Uterus (tissue), 4 donors: ENCODE data around the gene ZNF224. TPM values are rescaled to one million over a fixed set of nuclear protein-coding genes. Genes with fewer than 3 reads are reported as not detected.

Source experiments
- DNase-seq, 2 donors: peaks; one replicate each; pipeline ENCODE4 v3.0.0-alpha.2; 2019 to 2020
- H3K27ac ChIP-seq, 2 donors: fragments of 200-600 bp; sonication (generic); 1 replicate in 1 of 2; 2 replicates in 1 of 2; pipeline ENCODE4 v1.5.1; 2016 to 2018
- H3K27me3 ChIP-seq, 2 donors: fragments of 200-600 bp; sonication (generic); one replicate each; pipeline ENCODE4 v1.5.1; 2018 to 2019; ENCODE audit warnings: control low read depth in 1 of 2
- H3K36me3 ChIP-seq, 2 donors: fragments of 200-600 bp; sonication (generic); one replicate each; pipeline ENCODE4 v1.5.1; 2019; ENCODE audit warnings: control low read depth in 1 of 2
- H3K4me1 ChIP-seq, 2 donors: fragments of 200-600 bp; sonication (generic); one replicate each; pipeline ENCODE4 v1.5.1; 2018 to 2019; ENCODE audit warnings: control low read depth in 1 of 2
- H3K4me3 ChIP-seq, 2 donors: fragments of 200-600 bp; sonication (generic); 1 replicate in 1 of 2; 2 replicates in 1 of 2; pipeline ENCODE4 v1.5.1; 2018 to 2019; ENCODE audit warnings: mild to moderate bottlenecking in 1 of 2
- H3K9me3 ChIP-seq, 2 donors: fragments of 200-600 bp; sonication (generic); one replicate each; pipeline ENCODE4 v1.5.1; 2019; ENCODE audit warnings: control low read depth in 1 of 2
- POLR2A ChIP-seq, 2 donors: fragments of 450-650 bp; IDR thresholded peaks; one replicate each; pipeline ENCODE4 v1.6.1; 2016; ENCODE audit warnings: antibody characterized with exemption in 2 of 2, mild to moderate bottlenecking in 1 of 2, moderate library complexity in 1 of 2
- intact Hi-C: fragments of 100-400 bp; cut with DNase I; formaldehyde crosslinking; loops from one replicate; pipeline ENCODE4 v1.15.1; 2023; ENCODE audit warnings: low total_unique reads
- total RNA-seq, 4 donors: library from RNA; depleted of rRNA in 3 of 4; stranded (reverse); fragments of >200 nt in 3 of 4; gene quantifications; one replicate each; pipeline versions ENCODE4 v1.1.0 to v1.2.4, GENCODE V29; 2014 to 2023
- TF ChIP-seq, protein P1 (sequence below), 4 experiments: fragments of 200-600 bp in 2 of 4; fragments of 450-650 bp in 2 of 4; sonication (generic) in 2 of 4; IDR thresholded peaks; one replicate each; pipeline ENCODE4 v1.5.1; 2016 to 2019; ENCODE audit warnings: antibody characterized with exemption in 4 of 4, mild to moderate bottlenecking in 2 of 4, moderate library complexity in 1 of 4
- donor health status: DM: yes; HTN: yes; CAD: no.

ZNF224 gene
- total RNA-seq, 4 donors from 2014 or later: 7.4 to 59.7 (median 37.1) TPM

DNA sequence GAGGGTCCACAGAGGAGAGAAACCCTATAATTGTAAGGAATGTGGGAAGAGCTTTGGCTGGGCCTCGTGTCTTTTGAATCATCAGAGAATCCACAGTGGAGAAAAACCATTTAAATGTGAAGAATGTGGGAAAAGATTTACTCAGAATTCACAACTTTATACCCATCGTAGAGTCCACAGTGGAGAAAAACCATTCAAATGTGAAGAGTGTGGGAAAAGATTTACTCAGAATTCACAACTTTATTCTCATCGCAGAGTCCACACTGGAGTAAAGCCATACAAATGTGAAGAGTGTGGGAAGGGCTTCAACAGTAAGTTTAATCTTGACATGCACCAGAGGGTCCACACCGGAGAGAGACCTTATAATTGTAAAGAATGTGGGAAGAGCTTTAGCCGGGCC, 37.8 kb downstream of the ZNF224 start:
- no peak for TF ChIP-seq POLR2A (IDR thresholded peaks at IDR 0.05)
- TF ChIP-seq, protein P1, sequence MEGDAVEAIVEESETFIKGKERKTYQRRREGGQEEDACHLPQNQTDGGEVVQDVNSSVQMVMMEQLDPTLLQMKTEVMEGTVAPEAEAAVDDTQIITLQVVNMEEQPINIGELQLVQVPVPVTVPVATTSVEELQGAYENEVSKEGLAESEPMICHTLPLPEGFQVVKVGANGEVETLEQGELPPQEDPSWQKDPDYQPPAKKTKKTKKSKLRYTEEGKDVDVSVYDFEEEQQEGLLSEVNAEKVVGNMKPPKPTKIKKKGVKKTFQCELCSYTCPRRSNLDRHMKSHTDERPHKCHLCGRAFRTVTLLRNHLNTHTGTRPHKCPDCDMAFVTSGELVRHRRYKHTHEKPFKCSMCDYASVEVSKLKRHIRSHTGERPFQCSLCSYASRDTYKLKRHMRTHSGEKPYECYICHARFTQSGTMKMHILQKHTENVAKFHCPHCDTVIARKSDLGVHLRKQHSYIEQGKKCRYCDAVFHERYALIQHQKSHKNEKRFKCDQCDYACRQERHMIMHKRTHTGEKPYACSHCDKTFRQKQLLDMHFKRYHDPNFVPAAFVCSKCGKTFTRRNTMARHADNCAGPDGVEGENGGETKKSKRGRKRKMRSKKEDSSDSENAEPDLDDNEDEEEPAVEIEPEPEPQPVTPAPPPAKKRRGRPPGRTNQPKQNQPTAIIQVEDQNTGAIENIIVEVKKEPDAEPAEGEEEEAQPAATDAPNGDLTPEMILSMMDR (IDR thresholded peaks at IDR 0.05): no peak
- no peaks in the 10 kb centered on the region for H3K4me1 ChIP-seq
- H3K36me3 ChIP-seq: no peaks in the 10 kb centered on the region
- H3K27ac ChIP-seq: no peak overlapping the region
- no peaks in the 10 kb centered on the region for H3K27me3 ChIP-seq
- DNase-seq: no peak
- H3K4me3 ChIP-seq: no peak overlapping the region
- intact Hi-C loops: no loop called here
- H3K9me3 ChIP-seq: peaks cover 0 to 60% of the 10 kb centered on the region in 2 donors

DNA sequence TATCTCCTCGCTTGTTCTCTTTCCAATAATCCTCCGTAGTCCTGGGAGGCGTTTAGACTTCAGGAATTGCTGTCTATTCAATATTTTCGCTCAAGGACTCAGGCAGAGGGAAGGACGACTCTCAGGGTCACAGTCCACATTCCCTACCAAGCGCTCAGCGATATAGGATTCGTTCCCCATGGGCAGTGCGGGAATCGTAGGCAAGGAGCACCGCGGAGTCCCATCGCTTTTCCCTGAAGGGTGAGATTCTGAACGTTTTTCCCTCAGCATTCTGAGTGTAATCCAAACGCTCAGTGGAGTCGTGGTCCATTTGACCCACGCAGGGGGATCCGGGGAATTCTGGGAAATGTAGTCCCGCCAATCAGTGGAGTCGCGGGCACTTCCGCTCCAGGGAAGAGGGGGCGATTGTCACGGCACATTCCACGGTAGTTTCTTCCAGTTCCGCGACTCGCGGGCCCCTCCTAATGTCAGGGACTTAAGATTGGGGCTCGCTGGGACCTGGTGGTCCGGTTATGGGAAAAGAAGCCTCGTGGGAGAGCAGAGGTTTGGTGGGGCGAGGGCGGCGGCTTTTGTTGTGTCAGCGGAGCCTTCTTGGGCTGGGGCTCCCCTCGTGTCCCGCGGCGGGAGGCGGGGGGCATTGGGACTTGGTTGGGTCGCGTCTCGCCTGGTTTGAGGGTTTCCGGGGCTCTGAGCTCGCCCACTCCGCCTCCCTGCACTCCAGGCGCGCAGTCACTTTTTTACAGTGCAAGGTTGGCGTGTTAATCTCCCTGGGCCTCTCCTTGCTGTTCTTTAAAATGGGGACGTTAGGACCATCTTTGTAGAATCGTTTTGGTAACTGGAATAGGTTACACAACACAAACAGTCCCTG, 47.3 kb downstream of the ZNF224 start, which contains the start of gene ZNF234:
Gene ZNF234 (plus strand): TSS at position 364 of the 868 bp plus-strand sequence. CDS start 3,079 bp downstream, outside the sequence.
- intact Hi-C loops: no loop called here
- peak; percentile 75 to 83 for DNase-seq
- Histone ChIP-seq H3K4me3 (peak within 1 kb of the TSS; percentile 85 to 88), H3K27ac (peak within 1 kb of the TSS; percentile 69 to 72), H3K9me3 (no peaks in the 10 kb centered on the region), H3K36me3 (no peaks in the 10 kb centered on the region), H3K27me3 (no peaks in the 10 kb centered on the region), H3K4me1 (peaks cover 0 to 5% of the 10 kb centered on the region in 2 donors)
- no peak for TF ChIP-seq POLR2A (IDR thresholded peaks at IDR 0.05)
- TF ChIP-seq, protein P1 (IDR thresholded peaks at IDR 0.05): no peak

DNA sequence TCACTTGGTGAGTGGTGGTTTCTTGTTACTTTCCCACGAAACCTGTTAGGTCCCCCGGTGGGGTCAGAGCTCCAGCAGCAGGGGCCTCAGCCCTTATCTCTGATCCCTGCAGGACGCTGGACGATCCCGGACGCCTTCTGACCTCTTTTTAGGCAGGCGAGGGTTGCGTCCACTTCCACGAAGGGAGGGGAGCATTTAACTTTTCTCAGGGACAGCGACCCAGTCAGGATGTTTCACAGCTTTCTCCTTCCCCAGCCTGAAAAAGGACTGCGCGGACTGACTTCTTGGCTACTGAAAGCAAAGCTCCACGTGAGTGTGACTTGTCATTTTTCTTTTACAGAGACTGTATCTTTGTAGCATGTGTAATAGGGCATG, 47.9 kb downstream of the ZNF224 start:
- peaks cover 0 to 5% of the 10 kb centered on the region in 2 donors for H3K4me1 ChIP-seq
- peak overlapping the region; percentile 69 to 72 for H3K27ac ChIP-seq
- H3K9me3 ChIP-seq: no peaks in the 10 kb centered on the region
- no peak for DNase-seq
- intact Hi-C loops: no loop called here
- no peaks in the 10 kb centered on the region for H3K27me3 ChIP-seq
- no peaks in the 10 kb centered on the region for H3K36me3 ChIP-seq
- TF ChIP-seq POLR2A (IDR thresholded peaks at IDR 0.05): no peak
- TF ChIP-seq, protein P1 (IDR thresholded peaks at IDR 0.05): no peak
- peak overlapping the region; percentile 85 to 88 for H3K4me3 ChIP-seq

DNA sequence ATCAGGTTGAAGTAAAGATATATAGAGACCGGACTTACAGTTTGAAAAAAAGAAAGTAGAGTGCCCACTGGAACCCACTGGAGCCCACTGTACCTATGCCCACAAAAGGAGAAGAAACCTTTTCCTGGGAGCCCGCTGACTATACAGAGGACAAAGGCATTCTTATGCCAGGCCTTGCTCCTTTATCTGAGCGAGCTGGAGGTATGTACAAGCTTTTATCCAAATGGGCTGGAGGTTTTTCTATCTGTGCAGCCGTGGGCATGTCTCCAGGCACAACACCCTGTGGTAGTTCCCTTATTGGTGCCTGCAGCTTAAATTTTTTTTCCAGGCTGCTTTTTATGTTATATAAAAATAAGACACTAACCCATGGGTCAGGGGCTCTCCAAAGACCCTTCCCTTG, 55.6 kb downstream of the ZNF224 start:
- no peaks in the 10 kb centered on the region for H3K36me3 ChIP-seq
- no peak overlapping the region for H3K27ac ChIP-seq
- peaks cover 0 to 23% of the 10 kb centered on the region in 2 donors for H3K9me3 ChIP-seq
- H3K27me3 ChIP-seq: no peaks in the 10 kb centered on the region
- no peaks in the 10 kb centered on the region for H3K4me1 ChIP-seq
- DNase-seq: no peak
- no peak for TF ChIP-seq POLR2A (IDR thresholded peaks at IDR 0.05)
- TF ChIP-seq, protein P1 (IDR thresholded peaks at IDR 0.05): no peak
- intact Hi-C loops: no loop called here
- no peak overlapping the region for H3K4me3 ChIP-seq

DNA sequence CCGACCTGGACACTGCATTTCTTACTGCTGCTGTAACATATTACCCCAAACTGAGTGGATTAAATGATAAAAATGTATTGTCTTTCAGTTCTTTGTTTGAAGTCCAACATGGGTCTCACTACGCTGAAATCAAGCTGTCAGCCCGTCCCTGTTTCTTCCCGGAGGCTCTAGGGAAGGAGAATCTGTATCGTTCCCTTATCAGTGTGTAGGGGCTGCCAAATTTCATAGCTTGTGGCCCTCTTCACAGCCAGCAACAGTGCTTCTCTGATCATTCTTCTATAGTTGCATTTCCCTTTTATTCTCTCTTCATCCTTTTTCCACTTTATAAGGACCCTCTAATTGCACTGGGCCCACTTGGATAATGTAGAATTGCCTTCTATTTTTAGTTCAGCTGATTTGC, 57.3 kb downstream of the ZNF224 start:
- Histone ChIP-seq H3K4me1 (no peaks in the 10 kb centered on the region), H3K27ac (no peak overlapping the region), H3K9me3 (peaks cover 0 to 38% of the 10 kb centered on the region in 2 donors), H3K27me3 (no peaks in the 10 kb centered on the region), H3K36me3 (no peaks in the 10 kb centered on the region), H3K4me3 (no peak overlapping the region)
- no peak for DNase-seq
- TF ChIP-seq, protein P1 (IDR thresholded peaks at IDR 0.05): no peak
- TF ChIP-seq POLR2A (IDR thresholded peaks at IDR 0.05): no peak
- intact Hi-C loops: no loop called here
